HG02678 (cell line): ENCODE data around the gene IL18BP.

ENCODE experiments used
- ATAC-seq: cut with Tn5 transposase; IDR thresholded peaks from one replicate; pipeline ENCODE4 v1.9.1; 2021; ENCODE audit warnings: mild to moderate bottlenecking, moderate library complexity; ENCODE audit not compliant: unreplicated experiment

The IL18BP gene

GRCh38 chr11:71996517-71996916 is 2.2 kb upstream of the IL18BP start:
- ATAC-seq = no peak

GRCh38 chr11:71996946-71997345 is 1.8 kb upstream of the IL18BP start:
- no peak for ATAC-seq

- ATAC-seq = no peak
Observed at GRCh38 chr11:71997594-71997993, 1.1 kb upstream of the IL18BP start.

- no peak for ATAC-seq
Observed at GRCh38 chr11:71998061-71998460, 648 bp upstream of the IL18BP start.

- ATAC-seq = no peak
Observed at GRCh38 chr11:71999362-71999761, 653 bp downstream of the IL18BP start.

GRCh38 chr11:71999798-72000197 is 1.1 kb downstream of the IL18BP start:
- ATAC-seq = no peak

GRCh38 chr11:72000202-72000867 is 1.6 kb downstream of the IL18BP start:
- no peak for ATAC-seq

GRCh38 chr11:72001285-72001684 is 2.6 kb downstream of the IL18BP start:
- no peak for ATAC-seq

GRCh38 chr11:72001834-72002591 is 3.3 kb downstream of the IL18BP start:
- no peak for ATAC-seq

- no peak for ATAC-seq
Observed at GRCh38 chr11:72002841-72003775, 4.4 kb downstream of the IL18BP start.

GRCh38 chr11:72003776-72004171 is 5.1 kb downstream of the IL18BP start:
- ATAC-seq = no peak

- no peak for ATAC-seq
Observed at GRCh38 chr11:72004515-72005346, 6.0 kb downstream of the IL18BP start.

GRCh38 chr11:72005347-72006260 is 6.9 kb downstream of the IL18BP start:
- no peak for ATAC-seq

- no peak for ATAC-seq
Observed at GRCh38 chr11:72006309-72007088, 7.8 kb downstream of the IL18BP start.

- ATAC-seq = no peak
Observed at GRCh38 chr11:72007089-72007476, 8.4 kb downstream of the IL18BP start.

GRCh38 chr11:72007587-72007986 is 8.9 kb downstream of the IL18BP start:
- no peak for ATAC-seq

- ATAC-seq = no peak
Observed at GRCh38 chr11:72008728-72009127, 10.0 kb downstream of the IL18BP start.

GRCh38 chr11:72009156-72009555 is 10.4 kb downstream of the IL18BP start:
- no peak for ATAC-seq
